GM18498 (cell line): ENCODE measurements around the gene WHRN.

ENCODE experiments used
- ATAC-seq: cut with Tn5 transposase; IDR thresholded peaks from one replicate; pipeline ENCODE4 v1.9.1; 2021; ENCODE audit warnings: mild to moderate bottlenecking, moderate library complexity; ENCODE audit not compliant: unreplicated experiment

WHRN gene

GRCh38 chr9:114505187-114506081, at the start of gene WHRN:
WHRN (minus strand) TSS chr9:114505473; CDS start chr9:114504801, 672 bp downstream.
- ATAC-seq: peak; percentile 86

- ATAC-seq: no peak
These were observed 47.9 kb upstream of the WHRN start for GRCh38 chr9:114553202-114553601.

- no peak for ATAC-seq
These were observed 47.4 kb upstream of the WHRN start for GRCh38 chr9:114552706-114553105.

DNA sequence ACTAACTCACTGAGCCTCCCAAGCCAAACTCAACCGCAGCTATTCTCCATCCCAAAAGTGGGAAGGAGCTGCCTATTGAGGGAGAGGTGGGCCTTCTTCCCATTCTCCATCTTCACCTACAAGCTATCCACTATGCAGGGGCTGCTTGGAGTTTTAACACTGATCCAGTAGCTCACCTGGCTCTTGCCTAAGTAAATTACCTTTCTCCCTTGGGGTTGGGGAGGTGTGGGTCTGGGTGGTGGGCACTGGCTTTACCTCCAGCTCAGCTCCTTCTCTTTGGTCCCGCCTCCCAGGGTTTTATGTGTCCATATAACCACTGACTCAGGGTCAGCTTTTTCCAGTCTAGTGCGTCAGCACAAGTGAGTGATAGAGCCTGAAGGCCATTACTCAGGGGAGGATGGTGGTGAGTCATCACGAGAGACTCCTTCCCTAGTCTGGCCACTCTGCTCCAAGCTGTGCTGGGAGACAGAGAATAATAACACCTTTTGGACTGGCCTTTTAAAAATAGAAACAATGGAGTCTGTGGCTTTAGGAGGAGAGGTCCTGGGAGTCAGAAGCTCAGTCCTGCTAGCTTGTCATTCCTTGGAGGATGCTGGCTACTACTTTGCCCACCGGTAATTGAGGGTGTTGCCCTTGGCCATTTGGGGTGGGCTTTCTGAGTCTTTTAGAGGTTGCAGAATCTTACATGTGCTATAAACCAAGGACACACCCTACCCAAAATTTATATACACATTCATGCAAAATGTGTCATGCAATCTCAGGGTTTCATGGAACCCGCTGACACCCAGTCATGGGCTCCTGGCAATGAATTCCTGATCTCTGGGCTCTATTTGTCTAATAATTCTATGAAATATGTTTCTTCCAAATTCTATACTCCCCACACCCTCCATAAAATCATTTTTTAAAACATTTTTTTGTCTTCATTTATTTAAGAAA, 46.7 kb upstream of the WHRN start:
- ATAC-seq: no peak

DNA sequence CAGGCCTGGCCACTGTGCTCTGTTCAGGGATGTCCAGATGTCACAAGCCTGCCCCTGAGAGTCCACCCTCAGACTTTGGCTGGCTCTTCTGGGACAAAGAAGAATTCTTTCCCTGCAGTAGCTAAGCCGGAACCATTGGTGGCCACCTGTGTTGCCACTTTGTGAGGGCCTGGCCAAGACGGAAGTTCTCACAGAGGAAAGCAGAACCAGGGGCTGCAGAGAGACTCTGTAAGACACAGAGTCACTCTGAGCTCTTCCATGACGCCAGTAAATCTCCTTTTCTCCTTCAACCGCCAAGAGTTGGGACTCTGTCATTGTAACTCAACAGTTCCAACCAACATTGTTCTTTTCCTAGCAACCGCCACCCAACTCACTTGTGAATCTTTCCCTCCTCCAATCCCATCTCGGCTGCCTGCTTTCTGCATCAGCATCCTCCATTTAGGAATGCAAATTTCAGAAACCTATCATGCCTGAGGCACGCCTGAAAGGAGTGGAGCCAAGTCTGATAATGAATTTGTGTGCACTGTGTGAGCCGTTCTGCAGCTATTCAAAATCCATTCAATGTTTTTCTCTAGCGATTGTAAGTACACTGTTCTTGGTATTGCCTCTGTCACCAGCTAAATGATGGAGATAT, 44.5 kb upstream of the WHRN start:
- ATAC-seq: no peak

DNA sequence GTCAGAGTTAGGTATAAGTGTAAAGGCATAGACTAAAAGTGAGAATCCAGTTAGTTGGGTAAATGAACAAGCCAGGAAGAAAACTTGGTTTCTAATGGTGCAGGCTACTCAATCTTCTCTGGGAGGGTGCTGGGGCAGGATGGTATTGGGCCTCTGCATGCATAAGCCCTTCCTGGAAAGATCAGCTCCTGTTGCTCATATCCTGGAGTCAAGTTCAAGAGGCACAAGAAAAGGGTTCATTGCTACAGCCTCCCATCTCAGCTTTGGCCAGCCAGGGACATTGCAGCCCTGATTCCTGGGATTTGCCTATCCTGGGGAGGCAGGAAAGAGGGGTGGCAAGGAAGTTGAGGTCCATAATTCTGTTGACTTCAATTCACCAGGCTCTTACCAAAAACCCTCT, 41.6 kb upstream of the WHRN start:
- ATAC-seq: no peak

GRCh38 chr9:114545055-114545454, 39.8 kb upstream of the WHRN start:
- ATAC-seq: no peak

DNA sequence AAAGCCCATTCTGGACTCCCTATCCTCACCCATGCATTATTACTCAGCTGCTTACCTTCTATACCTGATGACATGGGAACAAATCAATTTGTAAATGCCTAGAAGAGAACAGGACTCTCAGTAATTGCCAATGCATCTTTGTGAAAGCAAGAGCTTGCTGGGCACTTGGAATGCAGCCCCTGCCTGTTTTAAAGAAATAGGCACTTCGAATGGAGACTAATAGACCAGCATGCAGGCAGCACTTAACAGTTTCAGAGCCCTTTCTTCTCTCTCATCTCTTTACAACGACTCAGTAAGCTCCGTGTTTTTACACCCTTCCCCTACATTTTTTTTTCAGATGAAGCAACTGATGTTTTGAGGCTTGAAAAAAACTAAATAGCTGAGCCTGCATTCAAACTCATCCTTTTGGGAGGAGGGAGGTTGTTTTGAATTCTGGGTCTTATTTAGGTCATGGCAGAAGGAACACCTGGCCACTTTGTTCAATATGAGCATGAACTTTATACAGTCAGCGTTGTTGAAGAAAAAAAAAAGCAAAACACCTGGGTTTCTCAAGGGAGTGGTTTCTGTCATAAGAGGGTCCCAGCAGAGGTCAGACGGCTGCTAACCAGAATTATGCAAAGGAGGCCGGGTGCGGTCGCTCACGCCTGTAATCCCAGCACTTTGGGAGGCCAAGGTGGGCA, 34.6 kb upstream of the WHRN start:
- no peak for ATAC-seq

DNA sequence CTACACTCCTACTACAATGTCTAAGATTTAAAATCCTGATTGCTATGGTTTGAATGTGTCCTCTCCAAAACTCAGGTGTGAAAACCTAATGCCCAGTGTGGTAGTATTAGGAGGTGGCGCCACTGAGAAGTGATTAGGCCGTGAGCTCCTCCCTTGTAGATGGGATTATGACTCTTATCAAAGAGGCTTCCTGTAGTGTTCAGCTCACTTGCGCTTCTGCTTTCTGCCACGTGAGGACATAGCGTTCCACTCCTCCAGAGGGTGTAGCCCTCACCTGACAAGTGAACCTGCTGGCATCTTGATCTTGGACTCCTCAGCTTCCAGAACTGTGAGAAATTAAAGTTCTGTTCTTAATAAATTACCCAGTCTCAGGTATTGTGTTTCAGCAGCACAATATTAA, 33.0 kb upstream of the WHRN start:
- ATAC-seq: peak; percentile 82

DNA sequence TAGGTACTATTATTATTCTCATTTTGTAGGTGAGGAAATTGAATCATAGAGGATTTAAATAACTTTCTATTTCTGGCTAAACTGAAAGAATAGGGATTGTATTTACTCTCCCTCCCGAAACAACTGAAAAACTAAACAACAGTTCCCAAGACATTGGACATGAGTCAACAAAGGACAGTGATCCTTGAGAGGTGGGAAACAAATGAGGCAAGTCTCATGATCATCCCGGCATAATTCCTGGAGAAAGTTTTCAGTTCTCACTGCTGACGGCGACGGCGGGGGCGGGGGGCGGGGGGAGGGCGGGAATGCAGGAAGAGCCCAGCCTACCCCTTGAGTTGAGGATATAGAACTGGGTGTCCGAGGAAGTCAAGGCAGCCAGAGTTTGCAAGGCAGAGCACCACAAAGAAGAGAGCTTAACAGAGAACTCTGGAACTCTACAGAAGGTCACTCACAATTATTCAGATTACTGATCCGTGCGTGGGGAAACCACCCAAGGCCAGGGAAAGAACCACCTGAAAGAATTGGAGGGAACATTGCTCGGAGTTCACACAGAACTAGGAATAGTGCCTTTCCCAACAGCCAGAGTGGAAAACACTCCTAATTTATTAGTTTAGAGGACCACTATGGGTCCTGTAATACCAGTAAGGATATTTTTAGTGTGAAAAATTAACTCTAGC, 27.4 kb upstream of the WHRN start:
- no peak for ATAC-seq

- ATAC-seq: no peak
These were observed 24.0 kb upstream of the WHRN start for GRCh38 chr9:114529285-114529684.

DNA sequence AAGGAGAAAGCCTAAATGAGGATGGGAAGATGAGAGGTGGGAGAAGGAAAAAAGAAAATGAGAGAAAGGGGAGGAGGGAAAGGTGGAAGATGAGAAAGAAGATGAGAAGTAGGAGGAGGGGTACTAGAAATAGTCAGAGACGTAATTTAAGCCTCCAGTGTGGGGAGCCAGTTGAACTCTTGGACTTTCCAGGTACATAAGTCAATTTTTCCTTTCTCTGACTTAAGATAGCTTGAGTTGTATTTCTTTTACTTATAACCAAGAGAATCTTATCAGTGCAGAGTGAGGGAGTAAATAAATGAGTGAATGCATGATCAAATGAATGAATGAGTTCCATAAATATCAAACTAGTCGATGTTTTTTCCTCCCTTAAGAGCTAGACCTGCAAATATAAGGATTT, 21.5 kb upstream of the WHRN start:
- ATAC-seq: no peak

DNA sequence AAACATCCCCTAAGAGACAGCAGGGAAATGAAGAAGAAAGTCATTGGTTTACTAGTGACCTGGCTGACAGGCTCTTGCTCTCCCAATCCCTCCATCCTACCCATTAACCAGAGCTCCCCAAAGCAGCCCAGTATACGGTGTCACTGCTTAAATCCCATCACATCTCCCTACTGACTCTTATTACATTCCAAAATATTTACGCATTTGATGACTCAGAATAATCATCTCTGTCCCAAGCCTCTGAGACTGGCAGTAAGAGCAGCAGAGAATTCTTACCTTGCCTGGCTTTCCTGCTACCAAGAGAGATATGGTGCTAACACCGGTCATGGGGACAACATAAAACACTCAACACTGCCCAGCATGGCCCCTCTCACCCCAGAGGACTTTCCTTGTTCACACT, 20.2 kb upstream of the WHRN start:
- ATAC-seq: no peak

DNA sequence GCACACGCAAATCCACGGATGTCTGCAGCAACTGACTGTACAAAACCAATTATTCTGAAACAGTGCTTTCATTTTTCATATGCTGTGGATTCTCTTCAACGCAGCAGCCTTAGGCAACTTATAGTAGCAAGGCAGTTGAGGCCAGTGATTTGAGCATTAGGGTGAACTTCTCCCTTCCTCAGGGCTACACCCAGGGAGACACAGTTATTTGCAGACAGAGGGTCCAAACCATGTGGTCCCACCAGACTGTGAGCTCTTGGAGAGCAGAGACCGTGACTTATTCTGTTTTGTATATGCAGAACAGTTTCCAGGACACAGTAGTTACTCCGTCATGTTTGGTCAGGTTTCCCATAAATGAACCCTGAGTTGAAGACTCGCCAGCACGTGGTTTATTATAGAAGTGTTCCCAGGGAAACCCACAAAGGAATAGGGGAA, 19.0 kb upstream of the WHRN start:
- no peak for ATAC-seq

DNA sequence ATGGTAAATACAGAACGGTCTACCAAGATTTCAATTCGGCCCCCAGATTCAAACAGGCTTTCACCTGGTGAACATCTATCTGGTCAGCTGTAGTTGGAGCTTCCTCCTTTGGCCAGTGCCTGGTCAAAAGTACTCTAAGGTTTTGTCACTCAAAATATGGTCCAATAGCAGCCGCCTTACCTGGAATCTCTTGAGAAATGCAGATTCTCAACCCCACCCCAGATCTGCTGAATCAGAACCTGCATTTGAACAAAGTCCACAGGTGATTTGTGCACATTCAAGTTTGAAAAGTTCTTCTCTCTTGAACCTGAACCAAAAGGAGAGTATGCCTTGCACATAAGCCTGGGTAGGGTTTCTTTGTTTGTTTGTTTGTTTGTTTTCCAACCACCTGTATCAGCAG, 17.6 kb upstream of the WHRN start:
- no peak for ATAC-seq

- ATAC-seq: no peak
These were observed 17.0 kb upstream of the WHRN start for GRCh38 chr9:114522286-114522685.

DNA sequence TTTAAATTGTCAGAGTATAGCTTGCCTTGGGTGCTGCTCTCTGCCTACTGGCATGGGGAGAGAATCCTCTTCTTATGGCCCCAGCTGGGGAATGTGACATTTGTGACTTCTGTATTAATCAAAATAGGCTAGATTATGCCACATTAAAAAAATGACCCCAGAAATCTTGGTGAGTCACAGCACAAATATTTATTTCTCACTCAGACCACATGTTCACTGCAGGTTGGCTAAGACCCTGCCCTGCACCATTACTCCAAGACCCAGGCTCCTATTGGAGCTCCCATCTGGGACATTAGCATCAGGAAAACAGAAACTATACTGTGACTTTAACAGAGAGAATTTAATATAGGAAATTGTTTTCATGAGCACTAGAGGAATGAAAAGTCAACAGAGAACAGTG, 16.6 kb upstream of the WHRN start:
- no peak for ATAC-seq

- ATAC-seq: peak; percentile 91
These were observed 13.3 kb upstream of the WHRN start for GRCh38 chr9:114518599-114519022.

GRCh38 chr9:114518120-114518519, 12.8 kb upstream of the WHRN start:
- no peak for ATAC-seq

DNA sequence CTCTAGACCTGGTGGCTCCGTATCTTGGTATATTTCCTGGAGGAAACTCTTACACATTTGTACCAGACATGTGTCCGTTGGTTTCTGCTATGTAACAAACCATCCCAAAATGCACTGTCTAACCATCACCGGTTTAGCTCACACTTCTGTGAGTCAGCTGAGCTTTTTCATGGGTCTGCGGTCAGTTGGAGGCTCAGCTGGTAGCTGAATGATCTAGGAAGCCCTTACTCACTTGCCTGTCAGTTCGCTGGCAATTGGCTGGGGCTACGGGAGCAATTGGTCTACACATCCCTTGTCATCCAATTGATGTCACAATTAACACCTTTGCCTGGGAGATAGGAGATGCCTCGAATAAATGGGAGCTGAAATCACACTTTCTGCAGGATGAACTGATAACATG, 11.6 kb upstream of the WHRN start:
- ATAC-seq: no peak
